Esophagus squamous epithelium (tissue), 5 donors: ENCODE data around the gene DNAJC5G. TPM values are rescaled to one million over a fixed set of nuclear protein-coding genes. Genes with fewer than 3 reads are reported as not detected.

Source experiments
- DNase-seq: peaks from one replicate; lab custom pipeline; 2025; lab: John Stamatoyannopoulos, UW
- H3K27ac ChIP-seq, 4 donors: fragments of 200-600 bp; sonication (generic); one replicate each; pipeline ENCODE4 v1.5.1; 2016 to 2019; ENCODE audit warnings: mild to moderate bottlenecking in 1 of 4
- H3K27me3 ChIP-seq, 4 donors: fragments of 200-600 bp; sonication (generic); 1 replicate in 3 of 4; 2 replicates in 1 of 4; pipeline versions ENCODE4 v1.5.1 to v1.6.0; 2017 to 2021; ENCODE audit warnings: antibody characterized with exemption in 1 of 4
- H3K36me3 ChIP-seq, 3 donors: fragments of 200-600 bp; sonication (generic); one replicate each; pipeline ENCODE4 v1.5.1; 2016 to 2019
- H3K4me1 ChIP-seq, 3 donors: fragments of 200-600 bp; sonication (generic); one replicate each; pipeline ENCODE4 v1.5.1; 2017 to 2019
- H3K4me3 ChIP-seq, 4 donors: fragments of 200-600 bp; sonication (generic); 1 replicate in 3 of 4; 2 replicates in 1 of 4; pipeline ENCODE4 v1.5.1; 2016 to 2019; ENCODE audit warnings: mild to moderate bottlenecking in 2 of 4, moderate library complexity in 1 of 4
- H3K9me3 ChIP-seq, 3 donors: fragments of 200-600 bp; sonication (generic); one replicate each; pipeline ENCODE4 v1.5.1; 2016 to 2019
- CTCF ChIP-seq, 6 experiments: fragments of 450-650 bp in 4 of 6; fragments of 200-600 bp in 2 of 6; sonication (generic) in 2 of 6; IDR thresholded peaks; one replicate each; pipeline ENCODE4 v1.5.1; 2016 to 2019; ENCODE audit warnings: antibody characterized with exemption in 6 of 6, mild to moderate bottlenecking in 4 of 6, moderate library complexity in 4 of 6
- POLR2A ChIP-seq, 4 donors: fragments of 450-650 bp; IDR thresholded peaks; one replicate each; pipeline ENCODE4 v1.6.1; 2017; ENCODE audit warnings: antibody characterized with exemption in 4 of 4, mild to moderate bottlenecking in 4 of 4, moderate library complexity in 3 of 4
- WGBS, 2 donors: methylation state at CpG; one replicate each; pipeline ENCODE4 v1.1.5; 2018; 5-methylcytosine and 5-hydroxymethylcytosine counted together
- intact Hi-C: fragments of 100-400 bp; cut with DNase I; formaldehyde crosslinking; loops from one replicate; pipeline ENCODE4 v1.15.0; 2022
- total RNA-seq, 4 donors: library from RNA; depleted of rRNA; stranded (reverse); fragments of >200 nt; gene quantifications; one replicate each; pipeline ENCODE4 v1.1.0, GENCODE V29; 2016
- donor health status: DM: yes; HTN: yes; CAD: no.

DNAJC5G gene
- total RNA-seq, 4 donors from 2014 or later: 0.38 TPM; not detected in 3

GRCh38 chr2:27324720-27325119, 49.5 kb downstream of the DNAJC5G start:
- 84 to 94% methylated on average over 4 to 5 of the region's 5 CpGs for WGBS, 2 donors
- no peak overlapping the region for H3K4me3 ChIP-seq
- no peaks in the 10 kb centered on the region for H3K9me3 ChIP-seq
- no peaks in the 10 kb centered on the region for H3K27me3 ChIP-seq
- intact Hi-C loops: no loop called here
- H3K27ac ChIP-seq: no peak overlapping the region
- H3K4me1 ChIP-seq: peaks cover 16 to 35% (median 22%) of the 10 kb centered on the region in 3 donors
- no peak for TF ChIP-seq POLR2A (IDR thresholded peaks at IDR 0.05)
- no peak for TF ChIP-seq CTCF (IDR thresholded peaks at IDR 0.05)
- DNase-seq: no peak
- H3K36me3 ChIP-seq: peaks cover 21 to 46% (median 25%) of the 10 kb centered on the region in 3 donors

Other genes with a start within 250 kb of the DNAJC5G start
- 10 to 100 TPM; 15.7 to 34.5 (median 32.1) TPM for gene TMEM214, start 242.5 kb upstream of the DNAJC5G start, total RNA-seq
- gene AGBL5, start 223.8 kb upstream of the DNAJC5G start, total RNA-seq: 10 to 100 TPM in 2 of 4 donors, 1 to 10 TPM in 2; 4.7 to 12.4 (median 9.6) TPM
- gene OST4, start 203.8 kb upstream of the DNAJC5G start, total RNA-seq: 100 to 1,000 TPM; 149 to 242 (median 193) TPM
- 10 to 100 TPM in 2 of 4 donors, 1 to 10 TPM in 2; 6.2 to 27.8 (median 9.9) TPM for gene EMILIN1, start 196.8 kb upstream of the DNAJC5G start, total RNA-seq
- 1 to 10 TPM; 1.3 to 1.9 (median 1.4) TPM for gene KHK, start 188.7 kb upstream of the DNAJC5G start, total RNA-seq
- 1 to 10 TPM; 2.6 to 6.1 (median 3.9) TPM for gene CGREF1, start 156.3 kb upstream of the DNAJC5G start, total RNA-seq
- not detected for gene ABHD1, start 151.6 kb upstream of the DNAJC5G start, total RNA-seq
- 10 to 100 TPM; 45.5 to 77.9 (median 53.9) TPM for gene PREB, start 140.8 kb upstream of the DNAJC5G start, total RNA-seq
- not detected for gene PRR30, start 136.0 kb upstream of the DNAJC5G start, total RNA-seq
- not detected for gene TCF23, start 126.4 kb upstream of the DNAJC5G start, total RNA-seq
- 100 to 1,000 TPM in 2 of 4 donors, 10 to 100 TPM in 2; 57.1 to 124 (median 91.0) TPM for gene ATRAID, start 63.4 kb upstream of the DNAJC5G start, total RNA-seq
- 10 to 100 TPM; 13.5 to 38.6 (median 23.2) TPM for gene SLC5A6, start 63.2 kb upstream of the DNAJC5G start, total RNA-seq
- 10 to 100 TPM; 17.6 to 34.5 (median 22.0) TPM for gene CAD, start 58.1 kb upstream of the DNAJC5G start, total RNA-seq
- under 1 TPM in 2 of 4 donors, not detected in 2; 0.18 to 0.19 TPM for gene SLC30A3, start 12.4 kb upstream of the DNAJC5G start, total RNA-seq
- not detected for gene TRIM54, start 7.0 kb downstream of the DNAJC5G start, total RNA-seq
- 1 to 10 TPM in 1 of 4 donors, not detected in 3; 1.1 TPM for gene UCN, start 33.0 kb downstream of the DNAJC5G start, total RNA-seq
- gene MPV17, start 47.7 kb downstream of the DNAJC5G start, total RNA-seq: 10 to 100 TPM; 39.3 to 66.1 (median 48.1) TPM
- gene GTF3C2, start 81.3 kb downstream of the DNAJC5G start, total RNA-seq: 10 to 100 TPM; 37.2 to 59.7 (median 52.3) TPM
- 10 to 100 TPM; 30.4 to 44.3 (median 38.3) TPM for gene EIF2B4, start 94.9 kb downstream of the DNAJC5G start, total RNA-seq
- gene SNX17, start 95.2 kb downstream of the DNAJC5G start, total RNA-seq: 100 to 1,000 TPM in 1 of 4 donors, 10 to 100 TPM in 3; 53.5 to 106 (median 75.8) TPM
- gene ZNF513, start 105.3 kb downstream of the DNAJC5G start, total RNA-seq: 10 to 100 TPM in 3 of 4 donors, 1 to 10 TPM in 1; 6.4 to 15.6 (median 12.8) TPM
- gene PPM1G, start 134.2 kb downstream of the DNAJC5G start, total RNA-seq: 10 to 100 TPM; 51.9 to 77.1 (median 67.4) TPM
- 10 to 100 TPM; 66.6 to 89.6 (median 81.5) TPM for gene NRBP1, start 153.2 kb downstream of the DNAJC5G start, total RNA-seq
- gene KRTCAP3, start 166.9 kb downstream of the DNAJC5G start, total RNA-seq: 10 to 100 TPM in 3 of 4 donors, 1 to 10 TPM in 1; 9.8 to 29.3 (median 19.1) TPM
- 10 to 100 TPM in 3 of 4 donors, 1 to 10 TPM in 1; 7.6 to 19.6 (median 13.5) TPM for gene IFT172, start 214.3 kb downstream of the DNAJC5G start, total RNA-seq
- gene FNDC4, start 219.8 kb downstream of the DNAJC5G start, total RNA-seq: 10 to 100 TPM in 2 of 4 donors, 1 to 10 TPM in 2; 4.6 to 28.2 (median 11.3) TPM
- 1 to 10 TPM in 1 of 4 donors, under 1 TPM in 3; 0.21 to 1.9 (median 0.41) TPM for gene GCKR, start 221.4 kb downstream of the DNAJC5G start, total RNA-seq